HEK293 (cell line): Measurements from ENCODE around the gene POMP.

Experiments used
- CTCF ChIA-PET: fragments of 350-600 bp; formaldehyde crosslinking; extraction: SDS; loops from one replicate; lab custom pipeline; 2021; ENCODE audit warnings: antibody characterized with exemption; lab: Yijun Ruan, JAX
- POLR2A ChIA-PET: fragments of 300-600 bp; formaldehyde crosslinking; extraction: SDS; loops from one replicate; lab custom pipeline; 2020; ENCODE audit warnings: antibody characterized with exemption, inconsistent platforms; lab: Yijun Ruan, JAX
- H3K27ac ChIP-seq: fragments of 200-500 bp; sonication (Bioruptor generic); 2 replicates; pipeline ENCODE4 v1.5.1; 2014; ENCODE audit warnings: low read depth, low read length, control low read depth, inconsistent platforms; ENCODE audit errors: extremely low read depth
- H3K36me3 ChIP-seq, 2 experiments: fragments of 200-500 bp in 1 of 2; sonication (Bioruptor generic) in 1 of 2; 1 replicate in 1 of 2; 2 replicates in 1 of 2; pipeline ENCODE4 v1.5.1; 2014 to 2017; ENCODE audit warnings: inconsistent platforms in 2 of 2, low read length in 2 of 2; ENCODE audit not compliant: control insufficient read depth in 2 of 2, insufficient read depth in 1 of 2
- H3K4me1 ChIP-seq: fragments of 200-500 bp; sonication (Bioruptor generic); 2 replicates; pipeline ENCODE4 v1.5.1; 2014; ENCODE audit warnings: mild to moderate bottlenecking, low read length, inconsistent platforms; ENCODE audit not compliant: control insufficient read depth, insufficient read depth
- H3K4me3 ChIP-seq: 2 replicates; pipeline ENCODE4 v1.5.1; 2011; ENCODE audit warnings: low read depth, mild to moderate bottlenecking, control low read depth, low read length, moderate library complexity
- H3K9me3 ChIP-seq: fragments of 200-500 bp; sonication (Bioruptor generic); 2 replicates; pipeline ENCODE4 v1.5.1; 2014; ENCODE audit warnings: low read depth, low read length, inconsistent platforms; ENCODE audit not compliant: control insufficient read depth, insufficient read depth
- BCL11A ChIP-seq: fragments of 450-650 bp; formaldehyde crosslinking; IDR thresholded peaks from 2 replicates; pipeline ENCODE4 v1.5.1; 2016; ENCODE audit warnings: low read depth, missing biosample characterization, missing genetic modification characterization
- BCL11B ChIP-seq: fragments of 450-650 bp; formaldehyde crosslinking; IDR thresholded peaks from 2 replicates; pipeline ENCODE4 v1.5.1; 2016; ENCODE audit warnings: low read depth, missing biosample characterization, missing genetic modification characterization
- GLIS1 ChIP-seq: fragments of 450-650 bp; formaldehyde crosslinking; IDR thresholded peaks from 2 replicates; pipeline ENCODE4 v1.5.1; 2016; ENCODE audit warnings: missing biosample characterization, missing genetic modification characterization
- MEIS1 ChIP-seq: sonication (generic); formaldehyde crosslinking; IDR thresholded peaks from 2 replicates; pipeline ENCODE4 v1.8.1; 2022; ENCODE audit warnings: missing genetic modification reagents, mild to moderate bottlenecking, borderline replicate concordance
- OSR2 ChIP-seq: fragments of 450-650 bp; formaldehyde crosslinking; IDR thresholded peaks from 2 replicates; pipeline ENCODE4 v1.5.1; 2016; ENCODE audit warnings: missing biosample characterization, missing genetic modification characterization
- OVOL3 ChIP-seq: fragments of 450-650 bp; formaldehyde crosslinking; IDR thresholded peaks from 2 replicates; pipeline ENCODE4 v1.5.1; 2016; ENCODE audit warnings: missing biosample characterization, missing genetic modification characterization
- SALL2 ChIP-seq: fragments of 450-650 bp; formaldehyde crosslinking; IDR thresholded peaks from 2 replicates; pipeline ENCODE4 v1.5.0; 2017; ENCODE audit warnings: missing biosample characterization, mild to moderate bottlenecking, missing genetic modification characterization, borderline replicate concordance
- SP7 ChIP-seq: fragments of 450-650 bp; formaldehyde crosslinking; IDR thresholded peaks from 2 replicates; pipeline ENCODE4 v1.5.1; 2016; ENCODE audit warnings: missing biosample characterization, missing genetic modification characterization
- ZBTB8A ChIP-seq: fragments of 450-650 bp; formaldehyde crosslinking; IDR thresholded peaks from 2 replicates; pipeline ENCODE4 v1.5.1; 2016; ENCODE audit warnings: missing biosample characterization, missing genetic modification characterization
- ZIC2 ChIP-seq: fragments of 450-650 bp; formaldehyde crosslinking; IDR thresholded peaks from 2 replicates; pipeline ENCODE4 v1.5.1; 2016; ENCODE audit warnings: missing biosample characterization, missing genetic modification characterization
- ZNF10 ChIP-seq: fragments of 450-650 bp; formaldehyde crosslinking; IDR thresholded peaks from 2 replicates; pipeline ENCODE4 v1.5.1; 2017; ENCODE audit warnings: missing biosample characterization, missing genetic modification characterization
- ZNF132 ChIP-seq: fragments of 450-650 bp; formaldehyde crosslinking; IDR thresholded peaks from 2 replicates; pipeline ENCODE4 v1.5.1; 2017; ENCODE audit warnings: missing biosample characterization, missing genetic modification characterization, borderline replicate concordance
- ZNF138 ChIP-seq: fragments of 450-650 bp; formaldehyde crosslinking; IDR thresholded peaks from 2 replicates; pipeline ENCODE4 v1.5.1; 2016; ENCODE audit warnings: missing biosample characterization, missing genetic modification characterization, borderline replicate concordance
- ZNF202 ChIP-seq: fragments of 450-650 bp; formaldehyde crosslinking; IDR thresholded peaks from 2 replicates; pipeline ENCODE4 v1.5.1; 2016; ENCODE audit warnings: missing biosample characterization, missing genetic modification characterization, borderline replicate concordance
- ZNF221 ChIP-seq: fragments of 450-650 bp; formaldehyde crosslinking; IDR thresholded peaks from 2 replicates; pipeline ENCODE4 v1.5.1; 2017; ENCODE audit warnings: missing biosample characterization, missing genetic modification characterization, borderline replicate concordance
- ZNF223 ChIP-seq: fragments of 450-650 bp; formaldehyde crosslinking; IDR thresholded peaks from 2 replicates; pipeline ENCODE4 v1.5.1; 2016; ENCODE audit warnings: missing biosample characterization, missing genetic modification characterization
- ZNF266 ChIP-seq: fragments of 450-650 bp; formaldehyde crosslinking; IDR thresholded peaks from 2 replicates; pipeline ENCODE4 v1.5.1; 2016; ENCODE audit warnings: missing biosample characterization, missing genetic modification characterization, low read depth
- ZNF274 ChIP-seq, 2 experiments: fragments of 200-500 bp in 1 of 2; fragments of 450-650 bp in 1 of 2; sonication (Bioruptor generic) in 1 of 2; formaldehyde crosslinking in 1 of 2; IDR thresholded peaks; 2 replicates each; pipeline versions ENCODE4 v1.5.1 to v1.6.1; 2014 to 2016; ENCODE audit warnings: borderline replicate concordance in 1 of 2, inconsistent platforms in 1 of 2, low read length in 1 of 2, missing biosample characterization in 1 of 2, missing genetic modification characterization in 1 of 2
- ZNF416 ChIP-seq: fragments of 450-650 bp; formaldehyde crosslinking; IDR thresholded peaks from 2 replicates; pipeline ENCODE4 v1.5.1; 2016; ENCODE audit warnings: missing biosample characterization, missing genetic modification characterization
- ZNF473 ChIP-seq: fragments of 450-650 bp; formaldehyde crosslinking; IDR thresholded peaks from 2 replicates; pipeline ENCODE4 v1.5.1; 2017; ENCODE audit warnings: missing biosample characterization, missing genetic modification characterization
- ZNF544 ChIP-seq: fragments of 450-650 bp; formaldehyde crosslinking; IDR thresholded peaks from 2 replicates; pipeline ENCODE4 v1.5.0; 2017; ENCODE audit warnings: missing biosample characterization, missing genetic modification characterization
- ZNF548 ChIP-seq: fragments of 450-650 bp; formaldehyde crosslinking; IDR thresholded peaks from 2 replicates; pipeline ENCODE4 v1.5.1; 2016; ENCODE audit warnings: missing biosample characterization, missing genetic modification characterization
- ZNF549 ChIP-seq: fragments of 450-650 bp; IDR thresholded peaks from 2 replicates; pipeline ENCODE4 v1.5.1; 2018; ENCODE audit warnings: missing biosample characterization, missing genetic modification characterization, mild to moderate bottlenecking, inconsistent platforms, moderate library complexity
- ZSCAN23 ChIP-seq: fragments of 450-650 bp; formaldehyde crosslinking; IDR thresholded peaks from 2 replicates; pipeline ENCODE4 v1.5.1; 2016; ENCODE audit warnings: missing biosample characterization, missing genetic modification characterization
- TF ChIP-seq, protein P1 (sequence below): fragments of 450-650 bp; formaldehyde crosslinking; IDR thresholded peaks from 2 replicates; pipeline ENCODE4 v1.5.1; 2016; ENCODE audit warnings: missing biosample characterization, missing genetic modification characterization
- TF ChIP-seq, protein P2 (sequence below): fragments of 450-650 bp; formaldehyde crosslinking; IDR thresholded peaks from 2 replicates; pipeline ENCODE4 v1.5.1; 2017; ENCODE audit warnings: missing biosample characterization, missing genetic modification characterization
- TF ChIP-seq, protein P3 (sequence below): fragments of 450-650 bp; formaldehyde crosslinking; IDR thresholded peaks from 2 replicates; pipeline ENCODE4 v1.5.1; 2016; ENCODE audit warnings: missing biosample characterization, missing genetic modification characterization, borderline replicate concordance
- TF ChIP-seq, protein P4 (sequence below): fragments of 450-650 bp; formaldehyde crosslinking; IDR thresholded peaks from 2 replicates; pipeline ENCODE4 v1.5.1; 2017; ENCODE audit warnings: missing biosample characterization, missing genetic modification characterization

The POMP gene

DNA sequence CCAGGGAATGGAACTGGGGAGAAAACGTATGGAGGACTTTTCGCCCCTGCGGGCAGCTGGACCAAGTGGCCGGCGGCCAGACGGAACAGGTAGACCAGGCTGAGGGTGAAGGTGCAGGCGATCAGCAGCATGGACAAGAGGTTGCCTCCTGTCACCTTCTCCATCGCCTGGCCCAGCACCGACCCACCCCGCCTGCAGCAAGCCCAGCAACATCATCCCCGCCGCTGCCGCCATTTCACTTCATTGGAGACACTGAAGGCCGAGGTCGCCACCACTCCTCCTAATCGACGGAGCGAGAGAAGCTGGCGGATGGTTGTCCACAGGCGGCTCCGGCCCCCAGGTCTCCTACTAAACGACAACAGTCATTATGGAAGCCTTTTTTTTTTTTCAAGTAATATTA, 64.9 kb downstream of the POMP start:
- H3K9me3 ChIP-seq: no peaks in the 10 kb centered on the region
- CTCF ChIA-PET: no interaction called here
- no peak overlapping the region for H3K4me3 ChIP-seq
- no peaks in the 10 kb centered on the region for H3K4me1 ChIP-seq
- no peak overlapping the region for H3K27ac ChIP-seq
- POLR2A ChIA-PET: no interaction called here
- TF ChIP-seq ZNF10 (tag by site-specific recombination) (no peak), BCL11B (no peak), ZNF138 (no peak), ZNF274 (IDR thresholded peaks at IDR 0.05; ENCODE audit: low read length) (no peak), ZNF274 (tag by site-specific recombination; IDR thresholded peaks at IDR 0.05; ENCODE audit: borderline replicate concordance) (no peak), ZNF202 (tag by site-specific recombination) (no peak), ZNF548 (tag by site-specific recombination) (no peak), GLIS1 (tag by site-specific recombination) (no peak), ZNF473 (no peak), OSR2 (tag by site-specific recombination) (no peak), ZNF266 (tag by site-specific recombination) (no peak), MEIS1 (CRISPR knock-in tag) (no peak)
- TF ChIP-seq, protein P1, sequence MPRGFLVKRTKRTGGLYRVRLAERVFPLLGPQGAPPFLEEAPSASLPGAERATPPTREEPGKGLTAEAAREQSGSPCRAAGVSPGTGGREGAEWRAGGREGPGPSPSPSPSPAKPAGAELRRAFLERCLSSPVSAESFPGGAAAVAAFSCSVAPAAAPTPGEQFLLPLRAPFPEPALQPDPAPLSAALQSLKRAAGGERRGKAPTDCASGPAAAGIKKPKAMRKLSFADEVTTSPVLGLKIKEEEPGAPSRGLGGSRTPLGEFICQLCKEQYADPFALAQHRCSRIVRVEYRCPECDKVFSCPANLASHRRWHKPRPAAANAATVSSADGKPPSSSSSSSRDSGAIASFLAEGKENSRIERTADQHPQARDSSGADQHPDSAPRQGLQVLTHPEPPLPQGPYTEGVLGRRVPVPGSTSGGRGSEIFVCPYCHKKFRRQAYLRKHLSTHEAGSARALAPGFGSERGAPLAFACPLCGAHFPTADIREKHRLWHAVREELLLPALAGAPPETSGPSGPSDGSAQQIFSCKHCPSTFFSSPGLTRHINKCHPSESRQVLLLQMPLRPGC: no peak
- TF ChIP-seq, protein P2, sequence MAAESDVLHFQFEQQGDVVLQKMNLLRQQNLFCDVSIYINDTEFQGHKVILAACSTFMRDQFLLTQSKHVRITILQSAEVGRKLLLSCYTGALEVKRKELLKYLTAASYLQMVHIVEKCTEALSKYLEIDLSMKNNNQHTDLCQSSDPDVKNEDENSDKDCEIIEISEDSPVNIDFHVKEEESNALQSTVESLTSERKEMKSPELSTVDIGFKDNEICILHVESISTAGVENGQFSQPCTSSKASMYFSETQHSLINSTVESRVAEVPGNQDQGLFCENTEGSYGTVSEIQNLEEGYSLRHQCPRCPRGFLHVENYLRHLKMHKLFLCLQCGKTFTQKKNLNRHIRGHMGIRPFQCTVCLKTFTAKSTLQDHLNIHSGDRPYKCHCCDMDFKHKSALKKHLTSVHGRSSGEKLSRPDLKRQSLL (tag by site-specific recombination): no peak
- H3K36me3 ChIP-seq: no peaks in the 10 kb centered on the region

DNA sequence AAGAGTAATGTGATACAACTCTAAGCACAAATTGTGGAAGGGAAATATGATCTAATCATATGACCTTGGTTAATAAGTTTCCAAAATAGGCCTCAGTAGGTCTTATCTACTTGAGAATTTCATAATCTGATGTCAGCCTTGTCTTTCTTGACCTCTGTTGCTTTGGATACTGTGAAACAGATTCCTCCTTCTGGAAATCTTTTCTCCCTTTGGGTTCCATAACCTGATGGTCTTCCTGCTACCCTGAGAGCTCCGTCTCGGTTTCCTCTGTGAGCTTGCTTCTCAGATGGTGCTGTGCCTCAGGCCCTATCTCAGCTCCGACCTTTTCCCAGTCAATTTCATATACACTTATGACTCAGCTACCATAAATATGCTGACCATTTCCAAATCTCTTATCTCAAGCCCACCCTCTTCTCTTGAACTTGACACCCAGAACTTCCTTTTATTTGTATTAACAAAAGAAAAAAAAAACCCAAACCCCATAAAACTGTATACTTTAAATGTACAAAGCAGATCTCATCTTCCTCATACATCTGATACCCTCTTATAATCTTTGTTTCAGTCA, 66.2 kb downstream of the POMP start:
- CTCF ChIA-PET: interaction anchor here (0.5 kb wide), 1 partner anchor 20 kb away, joined by 4 read pairs; no protein-coding TSS in a partner anchor
- Histone ChIP-seq H3K9me3 (no peaks in the 10 kb centered on the region), H3K4me3 (no peak overlapping the region), H3K4me1 (no peaks in the 10 kb centered on the region), H3K36me3 (no peaks in the 10 kb centered on the region), H3K27ac (no peak overlapping the region)
- TF ChIP-seq ZBTB8A (tag by site-specific recombination) (no peak), ZNF544 (tag by site-specific recombination) (no peak), ZNF221 (tag by site-specific recombination) (no peak), ZNF223 (no peak), ZNF416 (no peak), ZNF132 (tag by site-specific recombination) (no peak), ZNF549 (tag by site-specific recombination) (no peak), ZIC2 (no peak), BCL11A (tag by site-specific recombination) (no peak), OVOL3 (tag by site-specific recombination) (no peak), SALL2 (no peak), SP7 (tag by site-specific recombination) (no peak), ZSCAN23 (tag by site-specific recombination) (no peak)
- TF ChIP-seq, protein P3, sequence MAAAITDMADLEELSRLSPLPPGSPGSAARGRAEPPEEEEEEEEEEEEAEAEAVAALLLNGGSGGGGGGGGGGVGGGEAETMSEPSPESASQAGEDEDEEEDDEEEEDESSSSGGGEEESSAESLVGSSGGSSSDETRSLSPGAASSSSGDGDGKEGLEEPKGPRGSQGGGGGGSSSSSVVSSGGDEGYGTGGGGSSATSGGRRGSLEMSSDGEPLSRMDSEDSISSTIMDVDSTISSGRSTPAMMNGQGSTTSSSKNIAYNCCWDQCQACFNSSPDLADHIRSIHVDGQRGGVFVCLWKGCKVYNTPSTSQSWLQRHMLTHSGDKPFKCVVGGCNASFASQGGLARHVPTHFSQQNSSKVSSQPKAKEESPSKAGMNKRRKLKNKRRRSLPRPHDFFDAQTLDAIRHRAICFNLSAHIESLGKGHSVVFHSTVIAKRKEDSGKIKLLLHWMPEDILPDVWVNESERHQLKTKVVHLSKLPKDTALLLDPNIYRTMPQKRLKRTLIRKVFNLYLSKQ: no peak
- TF ChIP-seq, protein P4, sequence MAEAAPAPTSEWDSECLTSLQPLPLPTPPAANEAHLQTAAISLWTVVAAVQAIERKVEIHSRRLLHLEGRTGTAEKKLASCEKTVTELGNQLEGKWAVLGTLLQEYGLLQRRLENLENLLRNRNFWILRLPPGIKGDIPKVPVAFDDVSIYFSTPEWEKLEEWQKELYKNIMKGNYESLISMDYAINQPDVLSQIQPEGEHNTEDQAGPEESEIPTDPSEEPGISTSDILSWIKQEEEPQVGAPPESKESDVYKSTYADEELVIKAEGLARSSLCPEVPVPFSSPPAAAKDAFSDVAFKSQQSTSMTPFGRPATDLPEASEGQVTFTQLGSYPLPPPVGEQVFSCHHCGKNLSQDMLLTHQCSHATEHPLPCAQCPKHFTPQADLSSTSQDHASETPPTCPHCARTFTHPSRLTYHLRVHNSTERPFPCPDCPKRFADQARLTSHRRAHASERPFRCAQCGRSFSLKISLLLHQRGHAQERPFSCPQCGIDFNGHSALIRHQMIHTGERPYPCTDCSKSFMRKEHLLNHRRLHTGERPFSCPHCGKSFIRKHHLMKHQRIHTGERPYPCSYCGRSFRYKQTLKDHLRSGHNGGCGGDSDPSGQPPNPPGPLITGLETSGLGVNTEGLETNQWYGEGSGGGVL (tag by site-specific recombination): no peak
- POLR2A ChIA-PET: no interaction called here
